GM23338 (cell line): ENCODE measurements around the gene CD300H. TPM values are rescaled to one million over a fixed set of nuclear protein-coding genes. Genes with fewer than 3 reads are reported as not detected.

Experiments used
- ATAC-seq: fragments of 200-7000 bp; cut with Tn5 transposase; 3 replicates; pipeline ENCODE4 v1.9.1; 2020
- DNase-seq: peaks from one replicate; pipeline ENCODE4 v3.0.0-alpha.2; 2015; ENCODE audit warnings: low spot score
- H2AFZ ChIP-seq: fragments of 200-600 bp; sonication (generic); 2 replicates; pipeline ENCODE4 v1.8.0; 2016; ENCODE audit warnings: antibody characterized with exemption, mild to moderate bottlenecking, moderate library complexity
- H3F3A ChIP-seq: fragments of 200-600 bp; sonication (generic); replicated peaks from 2 replicates; pipeline ENCODE4 v1.8.0; 2017; ENCODE audit warnings: antibody characterized with exemption, mixed run types, low read depth
- H3K27ac ChIP-seq: fragments of 200-600 bp; sonication (generic); 2 replicates; pipeline ENCODE4 v1.6.1; 2016; ENCODE audit warnings: low read depth
- H3K27me3 ChIP-seq: fragments of 200-600 bp; sonication (generic); 2 replicates; pipeline ENCODE4 v1.8.0; 2016; ENCODE audit warnings: mild to moderate bottlenecking, mixed run types, moderate library complexity; ENCODE audit not compliant: insufficient read depth
- H3K36me3 ChIP-seq: fragments of 200-600 bp; sonication (generic); 2 replicates; pipeline ENCODE4 v1.8.0; 2016; ENCODE audit warnings: mild to moderate bottlenecking; ENCODE audit not compliant: insufficient read depth
- H3K4me1 ChIP-seq: fragments of 200-600 bp; sonication (generic); 2 replicates; pipeline ENCODE4 v1.8.0; 2016; ENCODE audit warnings: mild to moderate bottlenecking, moderate library complexity; ENCODE audit not compliant: insufficient read depth
- H3K4me2 ChIP-seq: fragments of 200-600 bp; sonication (generic); 2 replicates; pipeline ENCODE4 v1.7.1; 2017; ENCODE audit warnings: mixed run types
- H3K4me3 ChIP-seq: fragments of 200-600 bp; sonication (generic); 2 replicates; pipeline ENCODE4 v1.6.1; 2016; ENCODE audit warnings: mixed run types
- H3K79me2 ChIP-seq: fragments of 200-600 bp; sonication (generic); replicated peaks from 2 replicates; pipeline ENCODE4 v1.8.0; 2017; ENCODE audit warnings: mild to moderate bottlenecking; ENCODE audit not compliant: insufficient read depth
- H3K9me2 ChIP-seq: fragments of 200-600 bp; sonication (generic); 2 replicates; pipeline ENCODE4 v1.8.0; 2017; ENCODE audit not compliant: insufficient read depth
- H4K20me1 ChIP-seq: fragments of 200-600 bp; sonication (generic); replicated peaks from 2 replicates; pipeline ENCODE4 v1.8.0; 2017; ENCODE audit warnings: mild to moderate bottlenecking; ENCODE audit not compliant: insufficient read depth
- H3K27ac Mint-ChIP-seq: 2 replicates; pipeline ENCODE4 v1.8.0; 2020; ENCODE audit warnings: inconsistent platforms, mild to moderate bottlenecking, moderate library complexity, mixed read lengths
- H3K27me3 Mint-ChIP-seq: 3 replicates; pipeline ENCODE4 v1.8.0; 2022; ENCODE audit warnings: low read depth, mild to moderate bottlenecking, moderate library complexity, mixed read lengths, inconsistent platforms; ENCODE audit not compliant: insufficient read depth, poor library complexity
- H3K36me3 Mint-ChIP-seq: 3 replicates; pipeline ENCODE4 v1.8.0; 2021; ENCODE audit warnings: low read depth, mild to moderate bottlenecking, inconsistent platforms, moderate library complexity, mixed read lengths
- H3K4me1 Mint-ChIP-seq: 3 replicates; pipeline ENCODE4 v1.8.0; 2020; ENCODE audit warnings: mild to moderate bottlenecking, inconsistent platforms, mixed read lengths
- H3K4me3 Mint-ChIP-seq: 3 replicates; pipeline ENCODE4 v1.8.0; 2021; ENCODE audit warnings: moderate library complexity, mild to moderate bottlenecking, inconsistent platforms, mixed read lengths
- H3K9me3 Mint-ChIP-seq: 3 replicates; pipeline ENCODE4 v1.8.0; 2020; ENCODE audit warnings: moderate library complexity, mild to moderate bottlenecking, inconsistent platforms, mixed read lengths
- EZH2phosphoT487 ChIP-seq: fragments of 200-600 bp; sonication (generic); IDR thresholded peaks from one replicate; pipeline ENCODE4 v1.8.1; 2018; ENCODE audit warnings: antibody characterized with exemption; ENCODE audit not compliant: unreplicated experiment
- STAT1 ChIP-seq: IDR thresholded peaks from one replicate; pipeline ENCODE4 v1.6.1; 2016; ENCODE audit warnings: antibody characterized with exemption; ENCODE audit not compliant: unreplicated experiment
- polyA plus RNA-seq: library from polyadenylated mRNA; unstranded; fragments of >200 nt; fragmentation: Nextera tagmentation; extraction: Ambion mirVana; gene quantifications from 2 replicates; pipeline ENCODE4 v1.2.1, GENCODE V29; 2016
- total RNA-seq: library from RNA; depleted of rRNA; stranded (reverse); fragments of >200 nt; shearing (Covaris generic); gene quantifications from 2 replicates; pipeline ENCODE4 v1.2.3, GENCODE V29; 2014
- TF ChIP-seq, protein P1 (sequence below): fragments of 250-450 bp; sonication (Bioruptor Pico); IDR thresholded peaks from 2 replicates; pipeline ENCODE4 v1.5.0; 2020; ENCODE audit warnings: mild to moderate bottlenecking, moderate library complexity
- TF ChIP-seq, protein P2 (sequence below): IDR thresholded peaks from one replicate; pipeline ENCODE4 v1.6.1; 2018; ENCODE audit warnings: antibody characterized with exemption; ENCODE audit not compliant: unreplicated experiment

CD300H gene
- total and polyA plus RNA-seq, 2 experiments from 2014 or later: not detected

- DNase-seq (peak; percentile 70), ATAC-seq (peak; percentile 80)
- no peak overlapping the region for H3K27ac Mint-ChIP-seq
- no peaks in the 10 kb centered on the region for H3K4me1 ChIP-seq
- H2AFZ ChIP-seq: no peak overlapping the region
- H3K27me3 Mint-ChIP-seq: peaks cover 10% of the 10 kb centered on the region
- H3K27me3 ChIP-seq: no peaks in the 10 kb centered on the region
- no peaks in the 10 kb centered on the region for H3K36me3 ChIP-seq
- H3K4me2 ChIP-seq: no peak overlapping the region
- no peak overlapping the region for H3K27ac ChIP-seq
- TF ChIP-seq, protein P1, sequence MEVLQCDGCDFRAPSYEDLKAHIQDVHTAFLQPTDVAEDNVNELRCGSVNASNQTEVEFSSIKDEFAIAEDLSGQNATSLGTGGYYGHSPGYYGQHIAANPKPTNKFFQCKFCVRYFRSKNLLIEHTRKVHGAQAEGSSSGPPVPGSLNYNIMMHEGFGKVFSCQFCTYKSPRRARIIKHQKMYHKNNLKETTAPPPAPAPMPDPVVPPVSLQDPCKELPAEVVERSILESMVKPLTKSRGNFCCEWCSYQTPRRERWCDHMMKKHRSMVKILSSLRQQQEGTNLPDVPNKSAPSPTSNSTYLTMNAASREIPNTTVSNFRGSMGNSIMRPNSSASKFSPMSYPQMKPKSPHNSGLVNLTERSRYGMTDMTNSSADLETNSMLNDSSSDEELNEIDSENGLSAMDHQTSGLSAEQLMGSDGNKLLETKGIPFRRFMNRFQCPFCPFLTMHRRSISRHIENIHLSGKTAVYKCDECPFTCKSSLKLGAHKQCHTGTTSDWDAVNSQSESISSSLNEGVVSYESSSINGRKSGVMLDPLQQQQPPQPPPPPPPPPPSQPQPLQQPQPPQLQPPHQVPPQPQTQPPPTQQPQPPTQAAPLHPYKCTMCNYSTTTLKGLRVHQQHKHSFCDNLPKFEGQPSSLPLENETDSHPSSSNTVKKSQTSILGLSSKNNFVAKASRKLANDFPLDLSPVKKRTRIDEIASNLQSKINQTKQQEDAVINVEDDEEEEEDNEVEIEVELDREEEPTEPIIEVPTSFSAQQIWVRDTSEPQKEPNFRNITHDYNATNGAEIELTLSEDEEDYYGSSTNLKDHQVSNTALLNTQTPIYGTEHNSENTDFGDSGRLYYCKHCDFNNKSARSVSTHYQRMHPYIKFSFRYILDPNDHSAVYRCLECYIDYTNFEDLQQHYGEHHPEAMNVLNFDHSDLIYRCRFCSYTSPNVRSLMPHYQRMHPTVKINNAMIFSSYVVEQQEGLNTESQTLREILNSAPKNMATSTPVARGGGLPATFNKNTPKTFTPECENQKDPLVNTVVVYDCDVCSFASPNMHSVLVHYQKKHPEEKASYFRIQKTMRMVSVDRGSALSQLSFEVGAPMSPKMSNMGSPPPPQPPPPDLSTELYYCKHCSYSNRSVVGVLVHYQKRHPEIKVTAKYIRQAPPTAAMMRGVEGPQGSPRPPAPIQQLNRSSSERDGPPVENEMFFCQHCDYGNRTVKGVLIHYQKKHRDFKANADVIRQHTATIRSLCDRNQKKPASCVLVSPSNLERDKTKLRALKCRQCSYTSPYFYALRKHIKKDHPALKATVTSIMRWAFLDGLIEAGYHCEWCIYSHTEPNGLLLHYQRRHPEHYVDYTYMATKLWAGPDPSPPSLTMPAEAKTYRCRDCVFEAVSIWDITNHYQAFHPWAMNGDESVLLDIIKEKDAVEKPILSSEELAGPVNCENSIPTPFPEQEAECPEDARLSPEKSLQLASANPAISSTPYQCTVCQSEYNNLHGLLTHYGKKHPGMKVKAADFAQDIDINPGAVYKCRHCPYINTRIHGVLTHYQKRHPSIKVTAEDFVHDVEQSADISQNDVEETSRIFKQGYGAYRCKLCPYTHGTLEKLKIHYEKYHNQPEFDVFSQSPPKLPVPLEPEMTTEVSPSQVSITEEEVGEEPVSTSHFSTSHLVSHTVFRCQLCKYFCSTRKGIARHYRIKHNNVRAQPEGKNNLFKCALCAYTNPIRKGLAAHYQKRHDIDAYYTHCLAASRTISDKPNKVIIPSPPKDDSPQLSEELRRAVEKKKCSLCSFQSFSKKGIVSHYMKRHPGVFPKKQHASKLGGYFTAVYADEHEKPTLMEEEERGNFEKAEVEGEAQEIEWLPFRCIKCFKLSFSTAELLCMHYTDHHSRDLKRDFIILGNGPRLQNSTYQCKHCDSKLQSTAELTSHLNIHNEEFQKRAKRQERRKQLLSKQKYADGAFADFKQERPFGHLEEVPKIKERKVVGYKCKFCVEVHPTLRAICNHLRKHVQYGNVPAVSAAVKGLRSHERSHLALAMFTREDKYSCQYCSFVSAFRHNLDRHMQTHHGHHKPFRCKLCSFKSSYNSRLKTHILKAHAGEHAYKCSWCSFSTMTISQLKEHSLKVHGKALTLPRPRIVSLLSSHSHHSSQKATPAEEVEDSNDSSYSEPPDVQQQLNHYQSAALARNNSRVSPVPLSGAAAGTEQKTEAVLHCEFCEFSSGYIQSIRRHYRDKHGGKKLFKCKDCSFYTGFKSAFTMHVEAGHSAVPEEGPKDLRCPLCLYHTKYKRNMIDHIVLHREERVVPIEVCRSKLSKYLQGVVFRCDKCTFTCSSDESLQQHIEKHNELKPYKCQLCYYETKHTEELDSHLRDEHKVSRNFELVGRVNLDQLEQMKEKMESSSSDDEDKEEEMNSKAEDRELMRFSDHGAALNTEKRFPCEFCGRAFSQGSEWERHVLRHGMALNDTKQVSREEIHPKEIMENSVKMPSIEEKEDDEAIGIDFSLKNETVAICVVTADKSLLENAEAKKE (CRISPR knock-in tag): peak; percentile 77; the same call in 1 of the 2 replicates
- TF ChIP-seq, protein P2, sequence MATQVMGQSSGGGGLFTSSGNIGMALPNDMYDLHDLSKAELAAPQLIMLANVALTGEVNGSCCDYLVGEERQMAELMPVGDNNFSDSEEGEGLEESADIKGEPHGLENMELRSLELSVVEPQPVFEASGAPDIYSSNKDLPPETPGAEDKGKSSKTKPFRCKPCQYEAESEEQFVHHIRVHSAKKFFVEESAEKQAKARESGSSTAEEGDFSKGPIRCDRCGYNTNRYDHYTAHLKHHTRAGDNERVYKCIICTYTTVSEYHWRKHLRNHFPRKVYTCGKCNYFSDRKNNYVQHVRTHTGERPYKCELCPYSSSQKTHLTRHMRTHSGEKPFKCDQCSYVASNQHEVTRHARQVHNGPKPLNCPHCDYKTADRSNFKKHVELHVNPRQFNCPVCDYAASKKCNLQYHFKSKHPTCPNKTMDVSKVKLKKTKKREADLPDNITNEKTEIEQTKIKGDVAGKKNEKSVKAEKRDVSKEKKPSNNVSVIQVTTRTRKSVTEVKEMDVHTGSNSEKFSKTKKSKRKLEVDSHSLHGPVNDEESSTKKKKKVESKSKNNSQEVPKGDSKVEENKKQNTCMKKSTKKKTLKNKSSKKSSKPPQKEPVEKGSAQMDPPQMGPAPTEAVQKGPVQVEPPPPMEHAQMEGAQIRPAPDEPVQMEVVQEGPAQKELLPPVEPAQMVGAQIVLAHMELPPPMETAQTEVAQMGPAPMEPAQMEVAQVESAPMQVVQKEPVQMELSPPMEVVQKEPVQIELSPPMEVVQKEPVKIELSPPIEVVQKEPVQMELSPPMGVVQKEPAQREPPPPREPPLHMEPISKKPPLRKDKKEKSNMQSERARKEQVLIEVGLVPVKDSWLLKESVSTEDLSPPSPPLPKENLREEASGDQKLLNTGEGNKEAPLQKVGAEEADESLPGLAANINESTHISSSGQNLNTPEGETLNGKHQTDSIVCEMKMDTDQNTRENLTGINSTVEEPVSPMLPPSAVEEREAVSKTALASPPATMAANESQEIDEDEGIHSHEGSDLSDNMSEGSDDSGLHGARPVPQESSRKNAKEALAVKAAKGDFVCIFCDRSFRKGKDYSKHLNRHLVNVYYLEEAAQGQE: peak; percentile 85
- TF ChIP-seq EZH2phosphoT487 (no peak), STAT1 (no peak)
- no peaks in the 10 kb centered on the region for H4K20me1 ChIP-seq
- peaks cover 2% of the 10 kb centered on the region; the same call in 1 of the 3 replicates for H3K9me3 Mint-ChIP-seq
- no peaks in the 10 kb centered on the region for H3K4me1 Mint-ChIP-seq
- no peaks in the 10 kb centered on the region for H3F3A ChIP-seq
- no peaks in the 10 kb centered on the region for H3K36me3 Mint-ChIP-seq
- no peaks in the 10 kb centered on the region for H3K79me2 ChIP-seq
- H3K9me2 ChIP-seq: no peaks in the 10 kb centered on the region
- H3K4me3 ChIP-seq: no peak overlapping the region
- no peak overlapping the region for H3K4me3 Mint-ChIP-seq
These were observed 42.8 kb upstream of the CD300H start for GRCh38 chr17:74610108-74610507.
